ENCODE measurements around the gene RPS27L.
"Not testable (repeated sequence)": the region's sequence is repeated elsewhere in the genome, so short reads cannot be mapped to it uniquely, and the experiment has no call there.

The RPS27L gene

GRCh38 chr15:63098901-63099300 is 58.4 kb downstream of the RPS27L start:
- DNase-seq (ENCODE audit: low read depth) = not testable (repeated sequence)
